HG02642 (cell line): ENCODE results near the gene PLEKHG4B.
"Not testable (repeated sequence)": the region's sequence is repeated elsewhere in the genome, so short reads cannot be mapped to it uniquely, and the experiment has no call there.

Experiments
- ATAC-seq: cut with Tn5 transposase; IDR thresholded peaks from one replicate; pipeline ENCODE4 v1.9.1; 2021; ENCODE audit warnings: mild to moderate bottlenecking; ENCODE audit not compliant: unreplicated experiment, poor library complexity

PLEKHG4B gene

GRCh38 chr5:93221-93980 lies 1.4 kb downstream of the PLEKHG4B start:
- no peak for ATAC-seq

DNA sequence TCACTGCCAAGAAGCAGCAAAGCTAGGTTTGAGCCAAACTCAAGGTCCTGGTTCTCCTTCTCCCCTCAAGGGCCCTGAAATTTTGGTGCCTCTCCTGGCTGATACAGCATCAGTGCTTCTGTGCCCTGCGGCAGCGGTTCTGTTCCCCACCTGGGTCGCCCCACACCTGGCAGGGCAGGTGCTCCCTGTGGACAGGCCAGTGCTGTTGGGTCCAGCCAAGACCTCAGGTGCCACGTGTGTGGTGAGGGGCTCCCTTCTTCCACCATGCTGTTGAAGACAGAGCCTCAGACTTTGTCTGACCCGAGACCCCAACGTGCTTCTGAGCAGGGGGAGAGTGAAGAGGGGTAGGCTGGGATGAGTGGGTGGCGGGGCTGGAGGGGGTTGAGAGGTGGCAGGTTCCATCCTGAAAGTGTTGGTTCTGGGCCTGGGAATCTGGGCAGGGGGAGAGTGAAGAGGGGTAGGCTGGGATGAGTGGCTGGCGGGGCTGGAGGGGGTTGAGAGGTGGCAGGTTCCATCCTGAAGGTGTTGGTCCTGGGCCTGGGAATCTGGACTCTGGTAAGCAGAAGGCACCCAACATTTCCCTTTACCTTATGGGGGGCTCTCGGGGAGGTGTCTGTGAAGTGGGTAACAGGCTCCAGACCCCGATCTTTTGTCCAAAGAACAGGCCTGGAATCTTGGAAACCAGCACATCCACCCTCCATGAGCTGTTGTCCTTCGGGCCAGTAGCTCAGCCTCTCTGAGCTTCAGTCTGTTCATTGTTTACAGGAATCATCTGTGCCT lies 2.3 kb downstream of the PLEKHG4B start:
- ATAC-seq = no peak

GRCh38 chr5:95241-95980 lies 3.4 kb downstream of the PLEKHG4B start:
- ATAC-seq = no peak

DNA sequence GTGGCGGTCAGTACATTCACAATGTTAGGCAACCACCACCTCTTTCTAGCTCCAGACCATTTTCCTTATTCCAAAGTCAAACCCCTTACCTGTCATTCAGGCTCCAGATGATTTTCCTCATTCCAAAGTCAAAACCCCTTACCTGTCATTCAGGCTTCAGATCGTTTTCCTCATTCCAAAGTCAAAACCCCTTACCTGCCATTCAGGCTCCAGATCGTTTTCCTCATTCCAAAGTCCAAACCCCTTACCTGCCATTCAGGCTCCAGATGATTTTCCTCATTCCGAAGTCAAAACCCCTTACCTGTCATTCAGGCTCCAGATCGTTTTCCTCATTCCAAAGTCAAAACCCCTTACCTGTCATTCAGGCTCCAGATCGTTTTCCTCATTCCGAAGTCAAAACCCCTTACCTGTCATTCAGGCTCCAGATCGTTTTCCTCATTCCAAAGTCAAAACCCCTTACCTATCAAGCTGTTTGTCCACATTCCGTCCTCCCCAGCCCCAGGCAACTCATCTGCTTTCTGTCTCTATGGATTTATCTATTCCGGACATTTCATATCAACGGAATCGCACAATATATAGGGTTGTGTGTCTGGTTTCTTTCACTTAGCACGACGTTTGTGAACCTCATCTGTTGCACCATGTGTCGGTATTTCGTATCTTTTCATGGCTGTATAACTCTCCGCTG lies 5.2 kb downstream of the PLEKHG4B start:
- ATAC-seq = no peak

GRCh38 chr5:99815-100214 lies 7.8 kb downstream of the PLEKHG4B start:
- no peak for ATAC-seq

GRCh38 chr5:102411-103043 lies 10.6 kb downstream of the PLEKHG4B start:
- no peak for ATAC-seq

- ATAC-seq = not testable (repeated sequence)
These were observed 12.1 kb downstream of the PLEKHG4B start for GRCh38 chr5:104106-104505.

GRCh38 chr5:104778-105296 lies 12.9 kb downstream of the PLEKHG4B start:
- no peak for ATAC-seq

DNA sequence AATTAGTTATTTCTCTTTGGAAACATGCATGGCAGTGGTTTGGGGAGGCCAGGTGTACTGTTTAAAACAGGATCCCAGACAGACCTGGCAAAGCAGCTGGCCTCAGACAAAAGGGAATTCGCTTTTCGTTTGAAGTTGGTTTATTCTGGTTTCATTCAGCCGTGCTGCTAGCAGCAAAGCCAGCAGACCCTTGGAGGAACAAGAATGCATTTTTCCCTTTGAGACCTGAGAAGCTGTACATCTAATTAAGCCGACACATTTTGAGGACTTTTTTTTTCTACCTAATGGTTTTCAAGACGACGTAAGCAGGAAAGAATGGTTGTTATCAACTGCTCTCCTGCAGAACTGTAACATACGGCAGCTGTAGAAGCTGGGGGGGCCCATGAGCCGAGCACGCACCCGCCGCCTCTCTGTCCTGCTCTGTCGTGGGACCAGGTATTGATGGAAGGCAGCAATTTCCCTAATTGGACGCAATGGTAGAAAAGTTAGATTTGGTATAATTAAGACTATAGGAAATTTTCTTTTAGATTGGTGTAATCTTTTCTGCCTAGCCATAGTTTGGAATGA lies 13.6 kb downstream of the PLEKHG4B start:
- no peak for ATAC-seq

GRCh38 chr5:106587-106986 lies 14.6 kb downstream of the PLEKHG4B start:
- no peak for ATAC-seq

GRCh38 chr5:107526-107925 lies 15.6 kb downstream of the PLEKHG4B start:
- ATAC-seq = no peak

- ATAC-seq = no peak
These were observed 17.9 kb downstream of the PLEKHG4B start for GRCh38 chr5:109826-110225.

DNA sequence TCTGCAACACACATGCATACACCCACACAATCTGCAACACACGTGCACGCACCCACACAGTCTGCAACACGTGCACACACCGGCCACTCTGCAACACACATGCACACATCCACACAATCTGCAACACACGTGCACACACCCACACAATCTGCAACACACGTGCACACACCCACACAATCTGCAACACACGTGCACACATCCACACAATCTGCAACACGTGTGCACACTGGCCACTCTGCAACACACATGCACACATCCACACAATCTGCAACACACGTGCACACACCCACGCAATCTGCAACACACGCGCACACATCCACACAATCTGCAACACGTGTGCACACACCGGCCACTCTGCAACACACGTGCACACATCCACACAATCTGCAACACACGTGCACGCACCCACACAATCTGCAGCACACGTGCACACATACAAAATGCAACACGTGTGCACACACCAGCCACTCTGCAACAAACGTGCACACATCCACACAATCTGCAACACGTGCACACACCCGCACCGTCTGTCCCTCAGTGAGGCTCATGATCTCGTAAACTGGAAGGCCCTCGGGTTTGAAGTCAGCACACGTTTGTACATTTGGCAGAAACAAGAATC lies 18.4 kb downstream of the PLEKHG4B start:
- no peak for ATAC-seq

- no peak for ATAC-seq
These were observed 19.2 kb downstream of the PLEKHG4B start for GRCh38 chr5:111171-111570.

DNA sequence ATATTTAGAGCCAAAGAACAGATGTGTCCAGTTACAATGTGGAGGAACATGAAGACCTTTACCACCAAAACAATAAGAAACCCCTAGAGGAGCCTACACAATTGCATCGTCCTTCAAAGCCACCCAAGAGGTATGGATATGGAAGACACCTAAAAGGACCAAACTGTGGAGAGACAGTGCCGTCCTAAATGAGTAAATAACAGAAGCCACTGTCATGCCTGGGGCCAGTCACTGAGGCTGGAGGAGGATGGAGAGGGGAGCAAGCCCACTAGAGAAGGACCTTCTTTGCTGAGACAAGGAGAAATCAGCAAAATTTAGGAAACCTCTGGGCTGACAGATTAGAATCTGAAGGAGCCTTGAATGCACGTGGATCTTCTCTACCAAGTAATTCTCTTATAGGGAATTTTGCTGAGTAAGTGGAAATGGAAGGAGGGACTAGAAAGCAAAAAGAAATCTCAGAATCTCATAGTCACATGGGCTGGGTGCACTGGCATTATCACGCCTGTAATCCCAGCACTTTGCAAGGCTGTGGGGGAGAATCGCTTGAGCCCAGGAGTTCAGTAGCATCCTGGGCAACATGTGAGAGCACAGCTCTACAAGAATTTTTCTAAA lies 27.6 kb downstream of the PLEKHG4B start:
- no peak for ATAC-seq

DNA sequence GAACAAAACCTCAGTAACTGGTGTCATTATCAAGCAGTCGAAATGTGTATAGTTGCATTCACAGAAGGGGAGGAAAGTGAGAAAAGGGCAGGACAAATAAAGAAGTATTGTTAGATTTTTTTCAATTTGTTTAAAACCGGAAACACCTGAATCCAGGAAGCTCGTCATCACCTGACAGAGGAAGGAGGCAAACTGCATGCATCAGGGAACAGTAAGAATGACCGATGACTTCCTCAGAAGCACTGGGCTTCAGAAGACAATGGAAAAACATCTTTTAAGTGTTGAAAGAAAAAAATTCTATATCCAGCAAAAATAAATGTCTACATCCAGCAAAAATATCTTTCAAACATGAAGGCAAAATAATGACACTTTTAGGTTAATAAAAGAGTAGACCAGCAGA lies 29.5 kb downstream of the PLEKHG4B start:
- ATAC-seq = no peak

DNA sequence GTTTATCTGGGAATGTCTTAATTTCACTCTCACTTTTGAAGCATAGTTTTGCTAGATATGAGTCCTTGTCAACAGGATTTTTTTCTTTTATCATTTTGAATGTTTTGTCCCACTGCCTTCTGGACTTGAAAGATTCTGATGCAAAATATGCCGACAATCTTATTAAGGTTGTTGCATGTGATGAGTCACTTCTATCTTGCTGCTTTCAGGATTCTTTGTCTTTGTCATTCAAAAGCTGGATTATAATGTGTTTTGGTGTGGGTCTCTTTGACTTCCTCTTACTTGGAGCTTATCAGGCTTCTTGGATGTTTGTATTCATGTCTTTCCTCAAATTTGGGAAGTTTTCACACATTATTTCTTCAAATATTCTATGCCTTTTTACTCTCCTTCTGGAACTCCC lies 33.8 kb downstream of the PLEKHG4B start:
- no peak for ATAC-seq

DNA sequence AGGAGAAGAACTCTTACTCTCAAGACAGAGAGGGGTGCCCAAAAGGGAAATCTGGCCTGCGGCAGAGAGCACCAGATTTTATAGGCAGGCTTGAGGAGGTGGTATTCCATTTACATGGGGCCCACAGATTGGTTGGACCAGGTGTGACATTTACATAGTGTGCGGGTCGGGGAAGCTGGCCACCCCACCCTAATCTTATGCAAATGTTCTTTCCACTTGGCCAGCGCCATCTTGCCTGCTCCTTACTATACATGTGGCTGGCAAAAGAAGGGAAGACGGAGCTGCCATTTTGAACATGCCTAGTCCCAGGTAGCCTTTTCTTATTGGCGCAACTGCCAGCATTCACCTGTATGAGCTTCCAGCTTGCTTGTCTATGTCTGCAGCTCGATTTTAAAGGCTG lies 34.8 kb downstream of the PLEKHG4B start:
- ATAC-seq = no peak

DNA sequence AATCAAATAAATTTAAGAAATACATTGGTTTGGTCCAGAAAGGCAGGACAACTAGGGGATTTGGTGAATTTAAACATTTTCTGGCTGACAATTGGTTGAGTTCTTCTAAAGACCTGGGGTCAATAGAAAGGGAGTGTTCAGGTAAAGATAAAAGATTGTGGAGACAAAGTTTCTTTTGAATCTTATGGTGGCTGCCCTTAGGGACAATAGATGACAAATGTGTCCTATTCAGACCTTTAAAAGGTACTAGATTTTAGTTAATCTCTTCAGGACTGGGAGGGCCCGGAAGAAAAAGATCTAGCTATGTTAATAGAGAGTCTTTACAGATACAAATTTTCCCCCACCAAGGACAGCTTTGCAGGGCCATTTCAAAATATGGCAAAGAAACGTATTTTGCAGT lies 35.9 kb downstream of the PLEKHG4B start:
- no peak for ATAC-seq
